Measurements from ENCODE around the gene PLEKHG4B.

PLEKHG4B gene

DNA sequence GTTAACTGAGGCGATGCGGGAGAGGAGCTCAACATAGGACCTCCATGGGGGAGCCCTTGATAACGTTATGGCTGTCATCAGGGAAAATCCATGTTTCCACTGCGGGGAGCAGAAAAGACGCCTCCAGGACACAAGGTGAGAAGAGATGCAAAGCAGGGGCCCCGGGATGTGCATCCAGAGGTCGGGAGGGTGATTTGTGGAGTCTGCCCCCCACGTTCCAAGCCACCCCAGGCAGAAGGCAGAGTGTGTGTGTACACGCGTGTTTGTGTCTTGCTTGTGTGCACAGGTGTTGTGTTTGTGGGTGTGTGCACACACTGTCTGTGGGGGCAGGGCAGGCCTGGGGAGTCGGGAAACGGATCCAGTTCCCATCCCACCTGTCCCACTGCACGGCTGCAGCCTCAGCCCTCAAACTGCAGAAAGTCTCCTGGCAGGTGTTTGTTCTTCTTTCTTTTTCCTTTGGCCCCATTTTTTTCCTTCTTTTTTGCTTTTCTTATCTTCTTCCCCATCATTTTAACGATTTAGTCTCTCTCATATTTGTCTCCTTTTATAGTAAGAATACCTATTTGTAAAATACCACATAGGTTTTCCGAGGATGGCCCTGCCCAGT lies 17.4 kb upstream of the PLEKHG4B start:
- no peak for DNase-seq (ENCODE audit: low spot score)

DNA sequence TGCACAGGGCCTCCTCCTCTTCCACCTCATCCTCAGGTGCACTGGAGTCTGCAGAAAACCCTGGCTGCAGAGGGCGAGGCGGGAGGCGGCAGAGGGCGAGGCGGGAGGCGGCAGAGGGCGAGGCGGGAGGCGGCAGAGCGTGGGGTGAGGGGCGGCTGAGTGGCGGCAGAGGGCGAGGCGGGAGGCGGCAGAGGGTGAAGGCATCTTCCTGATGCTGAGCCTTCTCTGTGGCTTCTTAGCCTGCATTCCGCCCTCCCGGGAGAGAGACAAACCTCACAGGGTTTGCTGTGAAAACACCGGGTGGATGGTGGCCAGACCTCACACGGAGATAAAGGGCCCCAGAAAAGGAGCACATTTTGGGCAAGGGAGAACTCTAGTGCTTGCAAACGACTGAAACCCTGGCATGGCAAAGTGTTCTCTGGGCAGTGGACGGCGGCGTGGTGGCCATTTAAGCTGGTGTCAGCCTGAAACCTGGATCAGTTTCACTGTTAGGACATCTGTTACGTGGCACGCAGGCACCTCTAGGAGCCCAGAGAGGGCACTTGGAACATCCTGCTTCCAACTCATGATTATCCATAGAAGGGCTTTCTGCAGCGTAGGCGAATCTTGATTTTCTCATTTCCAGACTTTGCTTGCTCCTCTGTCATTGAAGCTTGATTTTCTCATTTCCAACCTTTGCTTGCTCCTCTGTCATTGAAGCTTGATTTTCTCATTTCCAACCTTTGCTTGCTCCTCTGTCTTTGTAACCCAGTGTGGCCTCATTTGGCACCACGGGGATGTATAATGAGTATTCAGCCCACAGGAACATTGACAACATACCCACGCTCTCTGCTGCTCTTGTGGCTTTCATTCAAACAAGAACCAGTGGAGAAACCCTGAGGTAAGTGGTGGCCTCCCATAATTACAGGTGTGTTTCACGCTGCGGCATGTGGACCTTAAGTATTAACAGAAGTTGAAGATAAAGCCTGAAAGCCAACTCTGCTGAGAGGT lies 16.3 kb upstream of the PLEKHG4B start:
- DNase-seq (ENCODE audit: low spot score): no peak

DNA sequence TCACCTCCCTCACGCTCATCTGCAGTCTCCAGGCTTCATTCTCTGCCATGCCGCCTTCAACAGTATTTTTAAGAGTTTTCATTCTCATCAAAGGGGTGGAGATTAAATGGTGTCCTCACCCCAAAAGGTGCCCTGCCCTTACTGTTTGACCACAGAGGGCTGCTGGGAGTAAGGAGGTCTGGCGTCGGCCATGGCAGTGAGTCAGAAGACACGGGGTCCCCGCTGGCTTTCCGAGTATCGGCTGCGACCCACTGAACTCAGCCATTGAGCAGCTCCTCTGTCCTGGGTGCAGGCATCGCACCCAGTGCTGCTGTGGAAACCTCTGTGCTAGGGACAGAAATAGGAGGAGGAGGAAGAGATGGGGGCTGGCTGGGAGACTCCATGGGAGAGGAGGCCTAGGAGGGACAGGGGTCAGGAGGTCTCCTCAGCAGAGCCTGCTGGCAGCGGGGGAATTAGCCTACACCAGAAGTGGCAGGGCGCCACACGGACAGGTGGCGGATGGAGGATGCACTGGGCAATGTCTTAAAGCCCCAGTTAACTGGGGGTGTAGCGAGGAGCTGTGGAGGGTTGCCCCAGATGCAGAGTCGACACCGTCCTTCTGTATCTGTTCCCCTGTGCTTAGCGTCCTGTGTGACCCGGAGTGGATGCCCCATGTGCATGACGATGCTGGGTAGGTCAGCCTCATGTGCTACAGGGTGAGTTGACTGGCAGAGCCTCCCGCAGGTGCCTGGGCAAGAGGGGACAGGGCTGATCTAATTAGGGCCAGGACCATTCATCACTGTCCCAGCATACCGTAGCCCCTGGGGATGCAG lies 15.4 kb upstream of the PLEKHG4B start:
- no peak for DNase-seq (ENCODE audit: low spot score)

DNA sequence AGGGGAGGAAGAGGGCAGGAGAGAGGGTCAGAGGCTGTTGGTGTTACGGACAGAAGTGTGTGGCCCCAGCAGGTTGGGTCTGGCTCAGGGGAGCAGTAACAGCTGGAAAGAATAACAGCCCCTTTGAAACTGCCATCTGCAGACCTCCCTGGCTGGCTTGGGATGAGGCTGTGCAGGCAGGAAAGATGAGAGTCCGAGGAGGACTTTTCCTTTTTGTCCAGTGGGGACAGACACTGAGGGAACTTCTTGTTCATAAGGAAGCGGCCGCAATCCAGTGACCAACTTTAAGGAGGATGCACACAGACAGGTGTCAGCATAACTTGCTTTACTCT lies 14.8 kb upstream of the PLEKHG4B start:
- no peak for DNase-seq (ENCODE audit: low spot score)

DNA sequence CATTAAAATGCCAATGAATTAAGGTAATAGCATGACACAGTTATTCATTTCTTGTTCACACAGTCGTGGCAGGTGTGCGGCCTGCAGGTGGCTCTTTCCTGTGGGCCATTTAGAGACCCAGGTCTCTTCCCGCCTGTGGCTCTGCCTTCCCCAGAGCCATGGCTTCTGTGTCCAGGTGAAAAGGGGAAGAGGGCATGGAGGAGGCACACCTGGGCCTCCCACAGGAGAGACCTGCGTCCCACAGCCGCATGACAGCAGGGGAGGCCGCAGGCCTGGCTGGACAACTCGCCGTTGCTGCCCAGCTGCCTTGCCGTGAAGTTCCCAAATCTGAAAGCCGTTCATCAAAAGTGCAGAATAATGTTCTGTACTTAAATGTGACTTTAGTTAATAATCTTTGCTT lies 14.4 kb upstream of the PLEKHG4B start:
- no peak for DNase-seq (ENCODE audit: low spot score)

DNA sequence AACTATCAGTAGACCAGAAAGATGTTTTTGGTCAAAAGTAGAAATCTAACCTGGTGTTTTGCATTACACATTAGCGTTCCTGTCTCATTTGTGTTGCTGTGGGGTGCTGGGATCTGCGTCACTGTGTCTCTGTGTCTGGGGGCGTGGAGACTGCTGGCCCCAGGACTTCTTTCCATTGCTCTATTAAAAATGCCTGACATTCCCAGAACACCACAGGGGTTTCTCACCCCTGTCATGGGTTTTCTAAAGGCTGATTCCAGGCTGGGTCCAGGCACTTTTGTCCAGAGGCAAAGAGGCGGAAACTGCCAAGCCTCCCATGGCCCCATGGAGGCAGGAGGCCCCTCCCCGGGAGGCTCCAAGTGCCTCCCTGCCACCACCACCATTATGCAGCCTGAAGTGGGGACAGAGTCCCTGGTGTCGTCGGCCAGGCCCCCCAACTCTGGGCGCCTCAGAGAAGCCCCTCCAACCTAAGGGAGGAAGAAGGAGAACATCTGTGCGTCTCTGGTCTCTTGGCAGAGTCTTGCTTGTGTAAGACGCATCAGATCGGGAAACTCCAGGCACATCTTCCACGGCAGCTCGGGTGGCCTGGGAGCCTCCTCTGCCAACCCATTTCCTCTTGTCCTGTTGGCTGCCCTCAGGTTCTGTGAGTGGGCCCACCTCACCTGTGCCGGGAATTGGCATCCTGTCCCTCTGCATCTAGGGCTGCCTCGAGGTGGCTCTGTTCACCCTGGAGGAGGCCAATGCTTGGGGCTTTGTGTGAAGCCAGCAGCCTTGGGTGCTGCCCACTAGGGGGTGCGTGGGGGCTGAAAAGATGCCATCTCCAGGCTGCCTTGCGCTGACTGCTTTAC lies 13.8 kb upstream of the PLEKHG4B start:
- peak; percentile 59 for DNase-seq (ENCODE audit: low spot score)

DNA sequence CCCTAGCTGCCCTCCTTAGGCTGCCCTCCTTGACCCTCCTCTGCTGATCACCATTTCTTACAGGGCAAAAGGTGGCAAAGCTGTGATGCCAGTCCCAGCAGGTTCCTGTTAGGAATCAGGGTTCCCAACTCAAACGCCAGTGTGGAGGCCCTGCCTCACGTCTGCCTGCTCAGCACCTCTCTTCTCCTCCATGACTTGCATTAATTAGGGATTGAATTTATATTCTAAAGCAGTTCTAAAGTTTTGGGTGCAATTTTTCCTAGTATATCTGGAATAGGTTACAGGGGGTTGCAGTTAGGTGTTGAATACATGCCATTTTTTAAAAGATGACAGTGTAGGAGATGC lies 13.2 kb upstream of the PLEKHG4B start:
- no peak for DNase-seq (ENCODE audit: low spot score)

DNA sequence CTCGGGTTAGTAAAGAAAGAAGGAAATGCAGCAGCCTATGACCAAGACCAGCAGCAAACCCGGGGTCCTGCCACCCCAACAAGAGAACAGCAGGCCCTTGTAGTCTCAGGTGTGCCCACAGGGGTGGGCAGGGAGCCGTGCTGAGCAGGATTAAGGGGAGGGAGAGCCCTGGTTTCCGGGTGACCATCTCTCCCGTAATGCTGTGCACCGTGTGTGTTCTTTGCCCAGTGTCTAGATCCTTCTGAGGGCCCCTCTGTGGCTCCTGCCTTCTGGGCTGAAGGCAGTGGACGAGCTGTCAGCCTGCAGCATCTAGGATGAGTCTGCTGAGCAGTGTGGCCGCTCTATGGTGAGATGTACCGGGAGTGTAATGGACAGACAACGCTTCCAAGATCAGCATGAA lies 12.7 kb upstream of the PLEKHG4B start:
- DNase-seq (ENCODE audit: low spot score): no peak

DNA sequence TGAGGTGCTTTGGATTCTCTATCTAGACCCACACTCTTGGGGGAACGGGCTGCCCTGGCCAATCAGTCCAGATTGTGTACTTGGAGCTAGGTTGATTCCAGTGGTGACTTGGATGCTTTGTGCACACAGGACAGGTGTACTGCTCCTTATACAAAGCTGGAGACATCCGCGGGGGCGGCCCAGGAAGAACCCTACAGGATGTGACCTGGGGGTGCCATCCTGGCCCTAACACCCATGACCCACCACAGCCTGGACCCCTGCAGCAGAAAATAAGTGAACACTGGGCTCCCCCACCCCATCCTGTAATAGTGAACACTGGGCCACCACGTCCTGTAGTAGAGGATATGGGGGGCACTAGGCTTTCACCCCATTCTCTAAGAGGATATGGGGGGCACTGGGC lies 12.1 kb upstream of the PLEKHG4B start:
- no peak for DNase-seq (ENCODE audit: low spot score)

DNA sequence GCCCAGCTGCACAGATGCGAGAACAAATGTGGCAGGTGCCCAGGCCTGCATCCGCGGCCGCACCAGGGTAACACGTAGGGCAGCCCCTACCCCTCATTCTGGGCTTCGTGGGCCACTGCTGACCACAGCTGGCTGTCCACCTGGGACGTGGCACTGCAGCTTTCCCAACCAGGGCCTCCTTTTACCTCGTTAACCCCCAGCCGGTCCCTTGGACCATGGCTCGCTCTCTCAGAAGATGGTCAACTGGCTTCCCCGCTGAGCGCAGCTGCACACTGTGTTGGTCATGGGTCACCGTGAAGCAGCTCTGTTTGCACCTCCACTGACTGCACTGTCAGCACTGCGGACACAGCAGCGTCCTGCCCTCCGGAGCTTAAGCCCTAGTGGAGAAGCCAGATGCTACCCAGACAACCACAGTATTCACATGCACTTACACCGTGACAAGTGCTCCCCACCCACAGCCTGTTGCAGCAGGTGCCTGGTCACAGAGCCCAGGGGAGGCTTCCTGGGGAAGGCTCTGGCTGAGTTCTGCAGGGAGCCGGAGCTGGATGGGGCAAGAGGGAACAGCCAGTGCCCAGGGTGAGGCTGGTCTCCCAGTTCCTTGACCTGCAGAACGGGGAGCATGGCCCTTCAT lies 10.5 kb upstream of the PLEKHG4B start:
- no peak for DNase-seq (ENCODE audit: low spot score)

DNA sequence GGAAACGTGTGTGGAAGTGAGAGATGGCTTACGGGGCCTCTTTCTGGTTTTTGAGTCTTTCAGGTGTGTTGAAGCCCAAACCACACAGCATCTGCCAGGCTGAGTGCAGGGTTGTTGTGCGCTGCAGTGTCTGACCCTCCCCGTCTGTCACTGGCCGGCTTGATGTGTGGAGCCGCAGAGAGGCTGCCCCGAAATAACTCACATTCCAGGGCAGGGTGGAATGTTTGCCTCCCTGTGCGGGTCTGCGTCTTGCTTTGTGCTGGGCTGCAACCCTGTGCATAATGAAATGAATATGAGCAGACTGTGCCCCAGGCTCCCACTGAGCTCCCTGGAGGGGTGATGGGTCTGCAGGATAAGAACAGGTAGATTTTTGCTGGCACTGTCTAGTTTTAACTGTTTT lies 9.9 kb upstream of the PLEKHG4B start:
- peak; percentile 57 for DNase-seq (ENCODE audit: low spot score)

DNA sequence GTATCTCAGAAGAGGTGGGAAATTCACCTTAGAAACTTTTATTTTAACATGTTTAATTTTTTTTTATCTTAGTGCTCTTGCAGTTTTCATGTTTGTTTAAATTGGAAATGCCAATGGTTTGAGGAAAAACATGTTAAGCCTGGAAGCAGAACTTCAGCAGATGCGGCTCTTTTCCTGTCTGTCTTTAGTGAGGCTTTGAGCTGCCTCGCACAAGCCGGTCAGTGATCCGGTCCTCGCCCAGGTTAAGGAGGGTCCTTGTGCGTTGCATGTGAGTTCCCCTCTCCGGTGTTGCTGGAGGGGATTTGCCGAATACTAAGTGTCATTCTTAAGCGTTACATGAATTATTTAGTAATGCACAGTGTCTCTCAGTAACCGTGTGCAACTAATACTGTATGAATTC lies 9.4 kb upstream of the PLEKHG4B start:
- no peak for DNase-seq (ENCODE audit: low spot score)

DNA sequence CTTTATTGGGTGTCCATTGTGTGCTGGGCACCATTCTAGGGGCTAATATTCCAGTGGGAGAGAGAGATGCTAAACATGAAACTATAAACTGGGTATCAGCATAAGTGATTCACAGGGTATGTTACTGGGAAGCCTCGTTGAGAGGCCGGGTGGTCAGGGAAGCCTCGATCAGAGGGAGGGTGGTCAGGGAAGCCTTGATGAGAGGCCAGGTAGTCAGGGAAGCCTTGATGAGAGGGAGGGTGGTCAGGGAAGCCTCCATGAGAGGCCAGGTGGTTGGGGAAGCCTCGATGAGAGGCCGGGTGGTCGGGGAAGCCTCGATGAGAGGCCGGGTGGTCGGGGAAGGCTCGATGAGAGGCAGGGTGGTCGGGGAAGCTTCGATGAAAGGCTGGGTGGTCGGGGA lies 8.9 kb upstream of the PLEKHG4B start:
- no peak for DNase-seq (ENCODE audit: low spot score)

DNA sequence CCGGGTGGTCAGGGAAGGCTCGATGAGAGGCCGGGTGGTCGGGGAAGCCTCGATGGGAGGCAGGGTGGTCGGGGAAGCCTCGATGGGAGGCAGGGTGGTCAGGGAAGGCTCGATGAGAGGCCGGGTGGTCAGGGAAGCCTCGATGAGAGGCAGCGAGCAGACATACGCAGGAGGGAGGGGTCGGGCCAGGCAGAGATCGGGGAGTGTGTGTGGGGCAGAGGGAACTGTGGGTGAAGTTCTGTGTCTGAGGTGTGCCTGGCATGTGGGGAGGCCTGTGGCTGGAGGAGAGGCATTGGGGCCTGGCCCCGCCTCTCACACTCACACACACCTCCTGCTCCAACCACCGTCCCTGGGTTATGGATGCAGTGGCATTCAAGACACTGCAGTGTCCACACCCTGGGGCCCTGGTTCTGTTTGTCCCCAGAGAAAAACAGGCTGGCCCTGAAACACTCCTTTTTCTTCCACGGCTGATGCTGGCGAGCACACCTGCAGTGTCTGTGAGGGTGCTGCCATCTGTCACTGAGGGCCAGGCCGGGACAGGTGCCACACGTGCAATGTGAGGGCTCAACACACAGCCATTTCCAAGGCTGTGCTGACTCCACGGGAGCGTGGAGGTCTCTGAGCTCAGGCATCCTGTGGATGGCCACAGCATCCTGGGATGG lies 6.5 kb upstream of the PLEKHG4B start:
- DNase-seq (ENCODE audit: low spot score): no peak

DNA sequence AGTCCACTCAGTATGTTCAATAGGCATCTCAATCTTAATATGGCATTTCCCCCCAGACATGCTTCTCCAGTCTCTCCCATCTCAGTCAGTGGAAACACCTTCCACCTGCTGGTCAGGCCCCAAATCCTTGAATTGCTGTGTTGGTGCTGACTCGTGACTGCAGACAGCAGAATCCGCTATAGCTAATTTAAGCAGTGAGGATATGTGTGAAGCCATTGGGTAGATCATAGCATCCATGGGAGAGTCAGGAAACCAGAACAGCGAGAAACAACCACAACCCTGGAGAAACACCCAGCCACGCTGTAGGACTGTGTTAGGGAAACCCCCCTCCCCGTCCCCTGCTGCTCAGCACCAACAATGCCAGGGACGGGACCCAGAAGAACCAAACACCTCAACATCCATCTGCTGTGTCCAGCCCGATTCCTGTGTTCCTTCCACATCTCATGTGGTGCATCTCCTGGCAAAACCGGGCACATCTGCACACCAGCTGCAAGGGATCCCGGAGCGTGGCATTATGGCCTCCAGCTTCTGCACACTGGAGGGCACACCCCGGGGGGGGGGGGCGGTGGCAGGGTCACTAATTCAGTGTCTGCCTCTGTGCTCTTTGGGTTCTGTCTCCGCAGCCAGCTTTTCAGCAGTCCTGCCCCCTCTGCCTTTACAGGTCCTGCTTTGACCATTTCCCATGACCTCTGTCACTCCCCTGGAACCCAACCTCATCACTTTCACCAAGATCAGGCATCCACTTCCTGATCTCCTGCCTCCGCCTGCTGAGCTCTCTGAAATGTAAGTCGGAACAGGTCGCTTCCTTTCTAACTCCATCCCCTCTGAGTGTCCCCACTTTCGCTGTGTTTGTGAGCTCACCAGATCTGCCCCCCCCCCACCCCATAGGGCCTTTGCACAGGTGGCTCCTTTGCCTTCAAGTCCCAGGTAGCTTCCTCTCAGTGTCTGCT lies 2.4 kb upstream of the PLEKHG4B start:
- no peak for DNase-seq (ENCODE audit: low spot score)

DNA sequence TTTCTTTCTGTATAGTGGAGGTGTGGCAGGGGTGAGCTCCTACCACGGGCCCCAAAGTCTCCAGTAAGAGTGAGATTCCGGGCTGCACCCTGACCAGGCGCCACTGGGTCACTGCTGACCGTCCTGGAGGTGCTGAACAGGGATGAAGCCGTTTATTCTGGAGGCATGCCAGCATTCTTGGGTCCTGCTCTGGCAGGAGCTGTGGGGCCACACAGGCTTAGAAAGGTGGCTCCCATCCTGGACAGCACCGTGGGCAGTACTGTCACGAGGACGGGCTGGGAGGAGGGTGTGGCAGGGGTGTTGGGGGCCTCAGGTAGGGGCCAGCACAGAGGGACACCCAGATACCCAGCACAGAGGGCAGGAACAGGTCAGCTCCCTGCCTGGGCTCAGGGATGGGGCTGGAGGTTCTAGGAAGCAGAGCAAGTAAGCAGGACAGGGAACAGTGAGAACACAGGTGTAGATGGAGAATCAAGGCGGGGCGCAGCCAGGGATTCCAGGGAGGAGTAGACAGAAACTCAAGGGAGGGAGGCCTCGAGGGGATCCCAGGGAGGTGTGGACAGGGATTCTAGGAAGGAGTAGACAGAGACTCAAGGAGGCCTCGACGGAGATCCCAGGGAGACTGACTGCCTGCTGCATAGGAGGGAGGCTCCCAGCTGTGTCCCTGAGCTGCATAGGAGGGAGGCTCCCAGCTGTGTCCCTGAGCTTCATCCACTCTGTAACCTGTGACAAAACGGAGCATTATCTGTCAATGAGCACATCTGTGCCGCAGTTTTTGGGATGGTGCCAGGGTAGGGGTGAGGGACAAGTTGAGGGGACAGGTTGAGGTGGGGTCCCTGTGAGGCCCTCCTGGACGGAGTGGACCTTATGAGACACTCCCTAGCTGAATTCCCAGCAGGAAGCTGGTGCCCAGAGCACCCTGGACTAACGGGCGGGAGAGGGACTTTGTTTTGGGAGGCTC lies 1.1 kb upstream of the PLEKHG4B start:
- no peak for DNase-seq (ENCODE audit: low spot score)

DNA sequence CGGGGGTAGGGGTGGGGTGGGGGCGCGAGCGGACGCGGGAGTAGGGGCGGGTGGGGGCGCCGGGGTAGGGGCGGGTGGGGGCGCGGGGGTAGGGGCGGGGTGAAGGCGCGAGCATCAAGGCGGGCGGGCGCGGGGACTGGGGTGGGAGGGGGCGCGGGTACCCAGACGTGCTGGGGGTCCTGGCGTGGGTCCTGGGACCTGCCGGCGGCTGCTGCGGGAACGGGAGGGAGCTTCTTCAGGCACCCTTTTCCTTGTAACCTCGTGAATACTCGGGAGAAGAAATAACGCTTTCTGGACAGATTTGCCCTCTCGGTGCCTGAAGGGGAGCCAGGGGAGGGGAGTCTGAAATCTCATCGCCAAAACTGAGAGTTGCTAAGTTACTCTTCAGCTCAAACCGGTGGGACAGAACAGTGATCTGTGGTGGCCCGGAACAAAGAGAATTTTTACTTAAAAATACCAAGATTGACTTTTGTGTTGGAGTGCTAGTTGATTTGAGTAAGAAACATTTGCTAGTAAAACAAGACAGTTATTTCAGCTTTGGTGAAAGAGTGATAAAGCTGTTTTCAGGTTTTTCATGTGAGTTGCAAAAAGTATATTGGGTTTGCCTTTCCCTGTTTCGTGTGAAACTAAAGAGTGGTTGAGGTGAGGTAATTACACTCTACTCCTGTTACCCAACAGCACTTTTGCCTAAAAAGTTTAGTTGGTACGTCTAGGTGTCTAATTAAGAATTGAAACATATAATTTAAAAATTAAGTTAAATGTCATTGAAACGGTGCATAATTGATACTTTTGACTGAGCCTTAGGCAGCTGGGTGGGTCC lies 643 bp downstream of the PLEKHG4B start:
- no peak for DNase-seq (ENCODE audit: low spot score)

All from HuH-7.5 (cell line).